Activated CD4-positive, CD25-positive, alpha-beta regulatory T cell treated with anti-CD3 and anti-CD28 coated beads, Interleukin-2, amount 50 U/mL, for 24 hours (primary cell): Measurements from ENCODE around the gene WDR55.
"Not testable (repeated sequence)": the region's sequence is repeated elsewhere in the genome, so short reads cannot be mapped to it uniquely, and the experiment has no call there.

Experiments used
- ATAC-seq, 2 donors: fragments of 150-1000 bp; cut with Tn5 transposase; one replicate each; pipeline ENCODE4 v1.10.0; 2021; ENCODE audit warnings: mild to moderate bottlenecking in 1 of 2, moderate library complexity in 1 of 2

Gene WDR55

DNA sequence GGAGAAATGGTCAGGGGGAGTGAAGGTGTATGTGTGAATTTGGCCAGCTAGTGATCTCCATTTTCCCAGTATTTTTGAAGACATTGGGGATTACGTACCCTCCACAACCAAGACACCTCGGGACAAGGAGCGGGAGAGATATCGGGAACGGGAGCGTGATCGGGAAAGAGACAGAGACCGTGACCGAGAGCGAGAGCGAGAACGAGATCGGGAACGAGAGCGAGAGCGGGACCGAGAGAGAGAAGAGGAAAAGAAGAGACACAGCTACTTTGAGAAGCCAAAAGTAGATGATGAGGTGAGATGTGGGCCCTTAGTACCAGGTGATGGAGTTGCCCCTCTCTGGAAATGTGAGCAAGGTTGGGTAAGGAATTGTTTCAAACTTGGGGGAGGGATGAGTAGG is 5.8 kb upstream of the WDR55 start:
- ATAC-seq = no peak

DNA sequence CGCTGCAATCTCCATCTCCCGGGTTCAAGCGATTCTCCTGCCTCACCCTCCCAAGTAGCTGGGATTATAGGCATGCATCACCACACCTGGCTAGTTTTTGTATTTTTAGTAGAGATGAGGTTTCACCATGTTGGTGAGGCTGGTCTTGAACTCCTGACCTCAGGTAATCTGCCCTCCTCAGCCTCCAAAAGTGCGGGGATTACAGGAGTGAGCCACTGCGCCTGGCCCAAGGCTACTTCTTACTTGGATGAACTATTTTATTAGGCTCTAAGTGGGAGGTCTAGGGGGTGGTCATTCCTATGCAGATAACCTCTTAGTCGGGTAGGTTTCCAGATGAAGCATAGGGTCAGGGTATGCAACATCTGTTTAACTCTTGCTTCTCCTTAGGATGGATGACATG is 4.3 kb upstream of the WDR55 start:
- ATAC-seq = not testable (repeated sequence)

DNA sequence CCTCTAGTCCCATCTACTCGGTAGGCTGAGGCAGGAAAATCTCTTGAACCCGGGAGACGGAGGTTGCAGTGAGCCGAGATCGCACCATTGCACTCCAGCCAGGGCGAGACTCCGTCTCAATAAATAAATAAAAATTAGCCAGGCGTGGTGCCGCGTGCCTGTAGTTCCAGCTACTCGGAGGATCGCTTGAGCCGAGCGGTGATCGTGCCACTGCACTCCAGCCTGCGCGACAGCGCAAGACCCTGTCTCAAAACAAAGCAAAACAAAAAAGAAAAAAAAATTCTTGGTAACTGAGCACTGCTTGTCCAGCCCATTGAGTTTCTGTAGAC is 710 bp upstream of the WDR55 start:
- ATAC-seq = no peak

DNA sequence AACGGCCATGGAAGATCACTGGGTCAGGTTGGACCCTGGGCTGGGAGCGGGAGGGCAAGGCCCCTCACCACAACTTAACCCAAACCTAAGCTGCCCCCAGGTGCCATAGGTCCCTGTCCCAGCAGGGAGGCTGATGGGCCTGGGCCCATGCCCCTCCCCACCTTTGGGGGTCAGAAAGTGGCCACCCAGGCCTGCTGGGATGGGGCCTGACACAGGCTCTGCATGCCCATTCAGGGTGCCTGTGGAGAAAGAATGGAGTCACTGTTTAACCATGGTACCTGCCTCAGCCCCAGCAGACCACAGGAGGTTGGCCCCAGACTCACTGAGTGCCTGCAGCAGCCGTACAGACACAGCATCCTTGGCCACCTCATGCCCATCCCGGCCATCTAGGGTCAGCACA is 6.3 kb downstream of the WDR55 start:
- not testable (repeated sequence) for ATAC-seq

DNA sequence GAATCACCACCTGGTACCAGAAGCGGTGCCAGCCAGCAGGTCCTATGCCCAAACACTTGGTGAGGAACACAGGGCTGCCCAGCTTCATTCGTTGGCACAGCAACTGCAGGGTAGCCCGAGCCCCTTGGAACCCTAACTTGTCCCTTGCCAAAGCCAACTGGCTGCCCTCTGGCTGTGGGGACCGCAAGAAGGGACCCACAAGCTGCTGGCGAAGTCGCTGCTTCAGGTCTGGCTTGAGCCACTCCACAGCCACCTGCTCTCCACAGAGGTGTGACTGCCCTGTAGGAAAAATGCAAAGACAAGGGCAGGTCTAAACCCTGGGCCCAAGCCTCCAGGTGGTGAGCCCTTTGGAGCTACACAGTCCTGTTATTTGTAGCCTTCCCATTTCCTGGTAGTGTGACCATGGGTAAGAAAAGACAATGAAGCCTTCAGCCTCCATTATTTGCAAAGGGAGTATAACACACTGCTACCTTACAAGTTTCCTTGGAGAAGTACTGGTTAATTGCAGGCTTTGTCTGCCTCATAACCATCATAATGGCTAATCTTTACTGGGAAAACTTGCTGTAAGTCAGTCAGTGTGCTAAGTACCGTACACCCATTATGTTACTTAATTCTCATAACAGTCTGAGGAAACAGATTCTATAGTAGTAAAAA is 6.9 kb downstream of the WDR55 start:
- ATAC-seq = no peak

DNA sequence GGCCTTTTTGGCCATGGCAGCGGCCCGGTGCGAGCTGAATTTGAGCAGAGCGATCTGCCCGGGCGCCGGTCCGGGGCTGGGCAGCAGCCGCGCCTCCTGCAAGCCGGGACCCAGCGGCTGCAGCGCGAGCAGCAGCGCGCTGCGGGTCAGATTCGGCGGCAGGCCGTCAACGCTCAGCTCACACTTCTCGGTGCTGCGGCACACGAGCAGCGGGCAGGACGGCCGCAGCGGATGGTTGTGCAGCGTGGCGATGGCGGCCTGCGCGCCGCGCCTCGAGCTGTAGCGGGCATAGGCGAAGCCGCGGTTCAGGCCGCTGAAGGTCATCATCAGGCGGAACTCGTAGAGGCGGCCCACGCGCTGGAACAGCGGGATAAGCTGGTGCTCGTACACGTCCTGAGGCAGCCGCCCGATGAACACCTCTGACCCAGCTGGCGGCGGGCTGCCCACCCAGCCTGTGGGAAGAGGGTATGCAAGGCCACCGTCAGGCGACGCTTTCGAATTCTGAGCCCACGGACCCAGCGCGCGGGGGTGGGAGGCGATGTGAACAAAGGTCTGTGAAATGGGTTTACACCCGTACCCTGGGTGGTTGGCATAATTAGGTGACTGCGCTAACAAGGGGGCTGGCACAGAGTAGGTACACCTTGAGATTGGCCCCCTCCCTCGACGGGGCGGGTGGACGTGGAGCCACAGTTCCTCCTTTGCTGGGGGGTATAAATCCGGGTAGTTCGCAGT is 7.9 kb downstream of the WDR55 start:
- peak in 1 of 2 donors; percentile 45 for ATAC-seq

DNA sequence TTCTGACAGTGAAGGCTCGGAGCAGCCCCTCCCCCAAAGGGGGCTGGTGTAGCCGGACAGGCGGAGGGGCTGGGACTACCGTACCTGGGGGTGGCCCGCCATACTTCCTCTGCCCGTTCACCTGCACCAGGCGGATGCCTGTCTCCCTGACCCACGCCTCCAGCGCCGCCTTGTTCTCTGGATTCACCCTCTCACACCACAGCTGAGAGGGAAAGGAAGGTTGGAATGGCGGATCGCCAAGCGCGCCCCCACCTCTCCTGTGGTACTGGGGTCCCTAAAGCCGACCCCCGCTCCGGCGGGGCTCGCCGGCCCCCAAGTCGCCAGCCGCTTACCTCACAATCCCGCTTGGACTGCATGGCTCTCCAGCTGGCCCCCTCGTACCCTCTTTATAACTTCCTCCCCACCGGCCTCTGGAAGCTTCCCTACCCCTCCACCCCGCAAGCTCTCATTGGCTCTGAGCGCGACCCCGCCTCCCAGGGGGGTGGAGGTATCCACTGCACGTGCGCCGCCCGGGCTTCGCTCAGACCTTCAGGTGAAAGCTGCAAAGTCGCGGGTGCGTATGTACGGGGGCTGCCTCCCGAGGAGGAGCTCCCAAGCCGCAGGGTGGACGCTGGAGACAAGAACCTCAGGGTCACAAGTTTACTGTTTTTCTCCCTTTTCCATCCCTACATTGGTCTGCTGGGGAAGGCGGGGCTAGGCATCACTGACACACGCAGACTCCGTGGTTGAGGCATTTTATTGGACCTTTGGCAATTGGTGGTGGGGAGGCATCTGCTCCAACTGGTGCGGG is 8.7 kb downstream of the WDR55 start, which contains the start of gene DND1:
TSS of gene DND1 (minus strand) at position 390 of the 790 bp plus-strand sequence. CDS start at position 356, 34 bp downstream.
- ATAC-seq = no peak

DNA sequence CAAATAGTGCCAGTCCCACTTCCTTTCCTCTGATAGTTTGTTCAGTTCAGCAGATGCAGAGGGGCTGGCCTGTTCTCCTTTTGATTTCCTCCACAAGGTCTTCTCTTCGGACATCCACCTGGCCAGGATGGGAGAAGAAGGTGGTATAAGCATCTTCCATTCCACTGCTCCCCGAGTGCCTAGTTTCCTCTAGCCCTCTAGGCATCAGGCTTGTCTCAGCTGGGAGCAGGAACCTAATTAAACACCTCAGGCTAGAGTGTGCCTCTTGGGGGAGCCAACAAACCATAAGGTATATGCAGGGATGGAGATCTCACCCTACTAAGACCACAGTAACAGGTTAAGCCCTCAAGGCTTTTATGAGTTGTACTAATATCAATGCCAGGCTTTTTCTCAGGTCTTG is 9.5 kb downstream of the WDR55 start:
- ATAC-seq = no peak

DNA sequence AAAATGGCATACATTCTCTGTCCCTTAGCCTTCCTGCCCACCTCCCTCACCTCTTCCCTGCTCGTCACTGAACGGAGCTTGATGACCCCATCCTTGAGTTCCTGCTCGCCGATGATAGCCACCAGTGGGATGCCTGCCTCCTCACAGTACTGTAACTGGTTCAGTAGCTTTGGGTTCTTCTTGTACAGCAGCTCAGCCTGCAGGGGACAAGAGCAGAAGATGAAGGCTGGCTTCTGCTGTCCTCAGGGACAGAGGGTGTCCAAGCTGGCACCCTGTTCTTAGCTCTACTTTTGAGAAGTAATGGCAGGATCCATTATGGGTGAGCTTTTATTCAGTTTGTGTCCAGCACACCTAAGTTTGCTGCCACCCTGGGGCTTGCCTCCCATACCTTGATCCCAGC is 9.9 kb downstream of the WDR55 start:
- no peak for ATAC-seq

DNA sequence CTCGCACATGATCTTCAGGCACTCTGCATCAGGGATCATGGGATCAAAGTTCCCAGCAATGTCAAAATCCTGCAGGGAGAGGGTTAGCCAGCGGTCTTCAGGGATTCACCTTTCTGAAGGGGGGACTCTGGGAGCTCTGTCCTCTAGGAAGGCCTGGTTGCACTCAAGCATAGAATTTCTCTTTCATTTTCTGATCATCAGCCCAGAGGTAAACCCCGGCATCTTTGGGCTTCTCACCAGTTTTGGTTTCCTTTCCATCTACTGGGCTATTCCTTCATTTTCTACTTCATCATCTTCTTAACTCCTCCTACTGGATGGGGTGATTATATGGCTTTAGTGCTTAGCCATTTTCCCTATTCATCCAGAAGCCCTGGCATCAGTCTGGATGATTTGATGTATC is 13.2 kb downstream of the WDR55 start:
- ATAC-seq = no peak

DNA sequence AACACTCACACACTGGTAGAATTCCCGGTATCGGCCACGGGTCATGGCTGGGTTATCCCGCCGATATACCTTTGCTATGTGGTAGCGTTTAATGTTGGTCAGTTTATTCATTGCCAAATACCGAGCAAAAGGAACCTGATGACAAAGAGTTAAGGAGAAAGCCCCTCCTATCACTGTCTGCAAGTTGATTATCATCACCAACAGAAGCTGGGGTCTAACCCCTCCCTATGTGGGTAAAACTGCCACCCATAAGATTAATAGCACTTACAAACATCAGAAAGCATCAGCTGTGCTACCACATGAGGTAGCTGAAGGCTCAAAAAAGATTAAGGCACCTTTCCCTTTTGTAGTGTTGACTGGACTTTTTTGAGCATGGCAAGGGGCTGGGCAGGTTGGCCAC is 14.3 kb downstream of the WDR55 start:
- no peak for ATAC-seq

DNA sequence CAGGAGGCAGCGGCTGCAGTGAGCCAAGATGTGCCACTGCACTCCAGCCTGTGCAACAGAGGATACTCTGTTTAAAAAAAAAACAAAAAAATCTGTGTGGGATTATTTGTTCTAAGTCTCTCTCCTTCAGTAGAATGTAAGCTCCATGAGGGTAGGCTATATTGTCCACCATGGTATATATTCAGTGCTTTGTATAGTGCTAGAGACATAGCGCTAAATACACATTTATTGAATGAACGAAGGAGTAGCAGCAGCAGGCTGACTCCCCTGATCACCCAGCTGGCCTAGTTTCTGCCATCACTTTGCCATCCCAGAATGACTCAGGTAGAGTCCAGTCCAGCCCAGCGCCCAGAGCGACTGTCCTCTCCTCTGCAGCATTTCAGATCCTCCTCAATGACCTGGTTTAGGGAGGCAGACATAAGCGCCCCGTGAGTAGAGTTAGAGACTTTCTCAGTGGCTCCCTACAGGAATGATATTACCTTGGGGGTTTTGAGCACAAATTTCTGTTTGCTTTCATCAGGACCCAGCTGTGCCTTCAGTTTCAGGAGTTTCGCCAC is 25.8 kb downstream of the WDR55 start:
- ATAC-seq = no peak

DNA sequence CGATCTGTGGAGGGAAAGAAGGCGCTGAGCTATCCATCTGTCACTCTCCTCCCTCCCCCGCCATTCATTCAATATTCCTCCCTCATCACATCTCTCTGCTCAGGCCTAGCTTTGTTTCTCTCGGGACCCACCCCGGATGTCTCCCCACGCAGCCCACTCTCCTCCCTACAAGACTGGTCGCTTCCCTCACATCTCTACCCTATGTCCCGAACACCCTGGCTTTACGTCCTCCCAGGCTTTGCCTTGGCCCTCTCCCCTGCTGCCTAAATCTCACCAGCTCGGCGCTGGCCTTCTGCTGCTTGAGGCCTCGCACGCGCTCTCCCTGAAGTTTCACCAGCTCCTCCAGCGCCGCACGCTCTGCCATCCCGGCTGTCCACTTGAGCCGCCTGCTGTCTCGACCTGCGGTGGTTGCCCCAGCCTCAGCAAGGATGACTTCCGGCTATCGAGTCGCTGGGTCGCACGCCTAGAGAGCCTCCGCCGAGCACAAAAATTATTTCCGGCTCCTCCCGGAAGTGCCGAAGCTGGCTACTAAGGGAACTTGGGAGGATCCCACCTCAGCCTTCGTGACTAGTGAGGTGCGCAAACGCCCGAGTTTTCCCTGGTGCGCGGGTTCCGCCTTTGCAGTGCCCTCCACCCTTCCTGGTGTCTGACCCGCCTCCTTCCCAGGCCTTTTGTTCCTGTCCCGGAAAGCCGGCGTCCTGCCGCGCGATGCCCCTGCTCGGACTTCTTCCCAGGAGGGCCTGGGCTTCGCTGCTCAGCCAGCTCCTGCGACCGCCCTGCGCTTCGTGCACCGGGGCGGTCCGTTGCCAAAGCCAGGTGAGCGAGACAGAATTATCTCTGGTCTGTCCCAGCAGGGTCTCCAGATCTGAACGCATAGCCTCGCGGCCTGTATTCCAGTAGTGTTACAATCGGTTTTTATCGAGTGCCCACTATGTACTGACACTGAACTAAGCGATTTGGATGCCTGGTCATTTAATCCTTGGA is 26.5 kb downstream of the WDR55 start, which contains the start of the genes HARS1 and HARS2:
TSS of gene HARS1 (minus strand) at position 430 of the 984 bp plus-strand sequence. CDS start at position 364, 66 bp downstream.
TSS of gene HARS2 (plus strand) at position 515 of the 984 bp plus-strand sequence. CDS start at position 709, 194 bp downstream.
- ATAC-seq = peak; percentile 98

DNA sequence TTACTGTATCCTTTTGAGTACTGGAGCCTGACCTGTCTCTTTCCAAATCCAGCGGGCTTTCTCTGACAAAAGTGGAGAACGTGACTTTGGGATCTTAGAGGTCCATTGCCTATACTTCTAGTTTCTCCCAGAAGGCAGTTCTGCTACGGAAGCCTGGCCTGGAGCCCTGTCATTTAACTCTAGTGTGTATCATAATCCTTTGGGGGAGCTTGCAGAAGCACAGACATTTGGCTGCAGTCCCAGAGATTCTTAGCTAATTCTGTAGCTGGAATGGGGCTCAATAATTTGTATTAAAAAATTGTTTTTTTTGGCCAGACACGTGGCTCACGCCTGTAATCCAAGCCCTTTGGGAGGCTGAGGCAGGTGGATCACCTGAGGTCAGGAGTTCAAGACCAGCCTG is 29.6 kb downstream of the WDR55 start:
- ATAC-seq = no peak

DNA sequence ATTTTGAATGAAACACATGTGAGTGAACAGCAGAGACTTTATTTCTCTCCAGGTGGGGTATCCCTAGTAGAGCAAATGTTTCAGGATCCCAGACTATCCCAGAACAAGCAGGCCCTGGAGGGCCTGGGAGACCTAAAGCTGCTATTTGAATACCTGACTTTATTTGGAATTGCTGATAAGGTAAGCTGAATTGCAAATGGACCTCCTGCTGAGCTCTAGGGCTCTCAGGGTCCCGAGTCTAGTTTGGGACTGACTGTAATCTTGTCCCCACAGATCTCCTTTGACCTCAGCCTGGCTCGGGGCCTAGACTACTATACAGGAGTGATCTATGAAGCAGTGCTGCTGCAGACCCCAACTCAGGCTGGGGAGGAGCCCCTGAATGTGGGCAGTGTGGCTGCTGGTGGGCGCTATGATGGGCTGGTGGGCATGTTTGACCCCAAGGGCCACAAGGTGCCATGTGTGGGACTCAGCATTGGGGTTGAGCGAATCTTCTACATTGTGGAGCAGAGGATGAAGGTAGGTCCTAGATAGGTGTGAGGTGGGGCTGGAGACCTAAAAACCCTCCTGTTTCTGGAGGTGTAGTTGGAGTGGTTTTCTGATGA is 32.3 kb downstream of the WDR55 start:
- ATAC-seq = no peak

DNA sequence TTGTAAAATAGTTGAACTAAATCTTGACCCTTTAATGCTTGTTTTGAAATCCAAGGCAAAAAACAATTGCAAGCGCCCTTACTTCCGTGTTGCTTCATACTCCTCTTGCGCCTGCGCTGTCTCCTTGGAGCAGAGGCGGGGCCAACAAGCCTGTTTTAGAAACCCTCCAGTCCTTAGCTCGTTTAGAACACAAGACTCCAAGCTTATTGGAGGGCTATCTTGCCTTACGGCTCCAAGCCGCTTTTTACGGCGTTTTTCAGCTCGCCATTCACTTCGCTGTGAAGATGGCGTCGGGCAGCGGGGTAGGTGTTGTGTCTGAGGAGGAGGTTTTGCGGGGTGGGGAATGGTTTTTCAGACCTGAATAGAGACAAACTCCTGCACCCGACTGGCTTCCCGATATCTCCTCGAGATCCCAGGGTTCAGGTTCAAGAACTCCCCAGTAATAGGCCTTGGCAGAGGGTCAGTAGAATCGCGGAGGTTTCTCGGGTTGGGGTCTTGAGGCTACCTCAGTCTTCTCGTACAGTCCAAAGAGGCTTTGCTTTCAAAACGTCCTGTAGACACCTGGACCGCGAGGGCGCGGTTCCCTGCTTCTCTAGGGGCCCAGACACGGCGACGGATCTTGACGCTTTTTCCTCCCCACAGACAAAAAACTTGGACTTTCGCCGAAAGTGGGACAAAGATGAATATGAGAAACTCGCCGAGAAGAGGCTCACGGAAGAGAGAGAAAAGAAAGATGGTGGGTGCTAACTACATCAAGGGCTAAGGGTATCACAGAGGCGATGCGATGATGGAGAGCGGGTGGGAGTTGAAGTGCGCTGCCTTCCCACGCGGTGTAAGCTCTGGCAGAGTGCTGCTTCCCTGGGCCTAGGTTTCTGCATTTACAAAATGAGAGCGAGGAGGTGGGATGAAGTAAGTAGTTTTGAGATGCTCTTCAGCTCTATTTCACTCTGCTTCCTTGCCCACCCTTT is 35.8 kb downstream of the WDR55 start, which contains the start of gene ZMAT2:
TSS of gene ZMAT2 (plus strand) at position 271 of the 968 bp plus-strand sequence. CDS start at position 285, 14 bp downstream.
- ATAC-seq = peak; percentile 97 to 98

DNA sequence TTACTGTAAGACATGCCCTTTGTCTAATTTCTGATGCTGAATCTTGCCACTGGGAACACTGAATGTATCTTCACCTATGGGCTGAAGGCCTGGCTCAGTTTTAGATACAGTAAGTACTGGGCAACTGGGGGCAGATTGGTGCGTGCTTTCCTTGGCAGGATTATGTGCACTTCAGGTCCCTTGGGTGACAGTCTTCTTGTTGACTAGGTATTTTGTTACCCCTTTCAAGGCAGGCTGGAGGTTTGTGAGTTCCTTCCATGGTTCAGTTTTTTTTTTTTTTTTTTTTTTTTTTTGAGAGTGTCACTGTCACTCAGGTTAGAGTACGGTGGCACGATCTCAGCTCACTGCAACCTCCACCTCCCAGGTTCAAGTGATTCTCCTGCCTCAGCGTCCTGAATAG is 43.1 kb downstream of the WDR55 start:
- no peak for ATAC-seq

DNA sequence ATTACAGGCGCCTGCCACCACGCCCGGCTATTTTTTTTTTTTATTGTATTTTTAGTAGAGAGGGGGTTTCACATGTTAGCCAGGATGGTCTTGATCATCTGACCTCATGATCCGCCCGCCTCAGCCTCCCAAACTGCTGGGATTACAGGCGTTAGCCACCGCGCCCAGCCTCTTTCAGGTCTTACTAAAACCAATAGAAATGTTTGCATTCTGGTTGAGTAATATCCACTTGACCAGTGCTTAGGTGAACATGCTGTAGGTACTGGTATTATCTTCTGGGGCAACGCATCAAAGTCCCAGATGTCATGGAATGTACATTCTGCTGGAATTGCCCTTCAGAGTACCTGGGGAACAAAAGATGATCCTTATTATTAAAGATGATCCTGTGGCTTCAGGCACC is 44.1 kb downstream of the WDR55 start:
- ATAC-seq = not testable (repeated sequence)

DNA sequence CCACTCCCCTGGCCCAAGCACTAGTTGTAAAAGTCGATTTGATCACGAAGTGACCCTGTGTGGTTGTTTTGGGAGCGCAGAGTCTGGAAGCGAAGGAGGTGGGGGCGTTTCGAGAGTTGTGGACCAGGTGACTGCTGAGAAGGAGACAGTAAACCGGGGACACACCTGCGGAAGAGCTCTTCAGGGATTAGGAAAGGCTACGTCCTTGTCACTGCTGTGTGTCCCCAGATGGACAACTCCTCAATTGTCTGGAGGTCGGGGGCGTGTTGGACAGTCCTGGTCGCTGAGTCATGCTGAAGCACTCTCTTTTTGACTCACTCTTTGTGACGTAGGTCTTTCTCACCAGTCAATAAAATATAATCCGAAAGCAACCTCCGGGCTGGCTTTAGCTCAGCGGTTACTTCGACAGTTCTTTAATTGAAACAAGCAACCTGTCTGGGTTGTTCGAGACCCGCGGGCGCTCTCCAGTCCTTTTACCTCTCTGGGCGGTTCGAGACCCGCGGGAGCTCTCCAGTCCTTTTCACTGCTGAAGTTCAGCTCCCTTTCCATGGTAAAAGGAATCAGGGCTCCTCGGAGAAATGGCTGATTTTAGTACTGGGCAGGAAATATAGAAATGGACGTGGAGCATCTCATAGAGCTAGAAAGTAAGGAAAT is 46.3 kb downstream of the WDR55 start:
- peak; percentile 94 to 96 for ATAC-seq
